ENCODE measurements around the gene LILRB5.
"Not testable (repeated sequence)": the region's sequence is repeated elsewhere in the genome, so short reads cannot be mapped to it uniquely, and the experiment has no call there.

The LILRB5 gene

DNA sequence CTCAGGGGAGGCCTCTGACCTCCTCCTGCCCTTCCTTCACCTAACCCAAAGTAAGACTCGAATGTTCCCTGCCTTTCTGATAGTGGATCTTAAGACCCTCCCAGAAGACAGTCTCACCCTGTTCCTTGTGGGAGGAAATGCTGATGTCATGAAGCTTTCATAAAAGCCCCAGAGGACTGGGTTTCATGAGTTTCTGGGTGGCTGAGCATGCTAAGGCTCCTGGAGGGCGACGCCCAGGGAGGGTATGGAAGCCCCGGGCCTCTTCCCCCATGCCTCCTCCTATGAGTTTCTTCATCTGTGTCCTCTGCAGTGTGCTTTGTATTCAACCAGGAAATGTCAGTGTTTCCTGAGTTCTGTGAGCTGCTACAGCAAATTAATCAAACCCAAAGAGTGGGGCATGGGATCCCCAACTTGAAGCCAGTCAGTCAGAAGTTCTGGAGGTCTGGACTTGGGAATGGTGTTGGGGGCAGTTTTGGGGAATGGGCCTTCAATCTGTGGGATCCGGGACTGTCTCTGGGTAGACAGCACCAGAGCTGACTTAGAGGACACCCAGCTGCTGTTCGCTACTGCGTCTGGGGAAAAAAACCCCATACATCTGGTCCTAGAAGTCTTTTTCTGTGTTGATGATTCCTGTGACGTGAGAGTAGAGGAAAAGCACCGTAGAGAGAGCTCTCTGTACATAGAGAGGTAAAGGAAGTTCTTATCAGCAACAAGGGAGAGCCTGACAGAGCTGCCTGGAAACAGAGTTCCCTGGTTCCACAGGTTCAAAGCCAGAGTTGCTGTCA lies 25.8 kb upstream of the LILRB5 start:
- no peak overlapping the region for H3K9ac ChIP-seq (ENCODE audit: low read length)
- no peak overlapping the region for H3K4me3 ChIP-seq (ENCODE audit: low read depth, low read length, poor library complexity, severe bottlenecking)
- H3K27me3 ChIP-seq (ENCODE audit: insufficient read depth, low read length), result no peaks in the 10 kb centered on the region; the same call in 1 of the 2 replicates
- no peaks in the 10 kb centered on the region for H3K79me2 ChIP-seq (ENCODE audit: insufficient read depth, low read length)
- no peaks in the 10 kb centered on the region for H3F3A ChIP-seq (ENCODE audit: insufficient read depth, low read length)
- H3K9me3 ChIP-seq (ENCODE audit: low read length), result no peaks in the 10 kb centered on the region
- no peaks in the 10 kb centered on the region for H3K9me2 ChIP-seq (ENCODE audit: low read depth, low read length)
- no peaks in the 10 kb centered on the region for H3K4me1 ChIP-seq (ENCODE audit: insufficient read depth, low read length, severe bottlenecking)
- H3K4me2 ChIP-seq (ENCODE audit: low read length), result no peak overlapping the region
- no peaks in the 10 kb centered on the region for H4K20me1 ChIP-seq (ENCODE audit: insufficient read depth, low read length)
- H2AFZ ChIP-seq (ENCODE audit: low read length), result no peak overlapping the region
- H3K27ac ChIP-seq (ENCODE audit: low read depth, low read length, poor library complexity, severe bottlenecking), result no peak overlapping the region
- H3K36me3 ChIP-seq (ENCODE audit: insufficient read depth, low read length), result no peaks in the 10 kb centered on the region
- TF ChIP-seq, protein P1, sequence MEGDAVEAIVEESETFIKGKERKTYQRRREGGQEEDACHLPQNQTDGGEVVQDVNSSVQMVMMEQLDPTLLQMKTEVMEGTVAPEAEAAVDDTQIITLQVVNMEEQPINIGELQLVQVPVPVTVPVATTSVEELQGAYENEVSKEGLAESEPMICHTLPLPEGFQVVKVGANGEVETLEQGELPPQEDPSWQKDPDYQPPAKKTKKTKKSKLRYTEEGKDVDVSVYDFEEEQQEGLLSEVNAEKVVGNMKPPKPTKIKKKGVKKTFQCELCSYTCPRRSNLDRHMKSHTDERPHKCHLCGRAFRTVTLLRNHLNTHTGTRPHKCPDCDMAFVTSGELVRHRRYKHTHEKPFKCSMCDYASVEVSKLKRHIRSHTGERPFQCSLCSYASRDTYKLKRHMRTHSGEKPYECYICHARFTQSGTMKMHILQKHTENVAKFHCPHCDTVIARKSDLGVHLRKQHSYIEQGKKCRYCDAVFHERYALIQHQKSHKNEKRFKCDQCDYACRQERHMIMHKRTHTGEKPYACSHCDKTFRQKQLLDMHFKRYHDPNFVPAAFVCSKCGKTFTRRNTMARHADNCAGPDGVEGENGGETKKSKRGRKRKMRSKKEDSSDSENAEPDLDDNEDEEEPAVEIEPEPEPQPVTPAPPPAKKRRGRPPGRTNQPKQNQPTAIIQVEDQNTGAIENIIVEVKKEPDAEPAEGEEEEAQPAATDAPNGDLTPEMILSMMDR (IDR thresholded peaks at IDR 0.05; ENCODE audit: low read length), result no peak
- TF ChIP-seq EZH2 (IDR thresholded peaks at IDR 0.05; ENCODE audit: borderline replicate concordance, low read length), result no peak

DNA sequence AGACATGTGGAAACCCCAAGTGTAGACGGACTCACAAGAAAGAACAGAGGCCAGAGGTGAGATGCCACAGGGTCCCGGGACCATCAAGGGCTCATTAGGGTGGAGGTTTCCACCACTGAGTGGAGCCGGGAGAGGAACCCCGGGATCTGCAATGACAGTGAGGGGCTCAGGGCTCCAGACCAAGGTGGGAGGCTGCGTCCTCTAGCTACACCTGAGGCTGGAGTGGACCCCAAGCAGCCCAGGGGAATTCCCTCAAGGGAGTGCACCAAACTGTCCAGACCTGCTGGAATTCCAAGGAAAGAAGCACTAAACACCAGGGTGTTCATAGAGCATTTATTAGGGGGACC lies 24.6 kb upstream of the LILRB5 start:
- not testable (repeated sequence) for H3K9ac ChIP-seq (ENCODE audit: low read length); H2AFZ ChIP-seq (ENCODE audit: low read length); H3K79me2 ChIP-seq (ENCODE audit: insufficient read depth, low read length); H3K27me3 ChIP-seq (ENCODE audit: insufficient read depth, low read length); H3K9me3 ChIP-seq (ENCODE audit: low read length); H3K4me2 ChIP-seq (ENCODE audit: low read length); H3K9me2 ChIP-seq (ENCODE audit: low read depth, low read length); H3K36me3 ChIP-seq (ENCODE audit: insufficient read depth, low read length); H4K20me1 ChIP-seq (ENCODE audit: insufficient read depth, low read length); H3F3A ChIP-seq (ENCODE audit: insufficient read depth, low read length); H3K4me1 ChIP-seq (ENCODE audit: insufficient read depth, low read length, severe bottlenecking); H3K4me3 ChIP-seq (ENCODE audit: low read depth, low read length, poor library complexity, severe bottlenecking); H3K27ac ChIP-seq (ENCODE audit: low read depth, low read length, poor library complexity, severe bottlenecking)

DNA sequence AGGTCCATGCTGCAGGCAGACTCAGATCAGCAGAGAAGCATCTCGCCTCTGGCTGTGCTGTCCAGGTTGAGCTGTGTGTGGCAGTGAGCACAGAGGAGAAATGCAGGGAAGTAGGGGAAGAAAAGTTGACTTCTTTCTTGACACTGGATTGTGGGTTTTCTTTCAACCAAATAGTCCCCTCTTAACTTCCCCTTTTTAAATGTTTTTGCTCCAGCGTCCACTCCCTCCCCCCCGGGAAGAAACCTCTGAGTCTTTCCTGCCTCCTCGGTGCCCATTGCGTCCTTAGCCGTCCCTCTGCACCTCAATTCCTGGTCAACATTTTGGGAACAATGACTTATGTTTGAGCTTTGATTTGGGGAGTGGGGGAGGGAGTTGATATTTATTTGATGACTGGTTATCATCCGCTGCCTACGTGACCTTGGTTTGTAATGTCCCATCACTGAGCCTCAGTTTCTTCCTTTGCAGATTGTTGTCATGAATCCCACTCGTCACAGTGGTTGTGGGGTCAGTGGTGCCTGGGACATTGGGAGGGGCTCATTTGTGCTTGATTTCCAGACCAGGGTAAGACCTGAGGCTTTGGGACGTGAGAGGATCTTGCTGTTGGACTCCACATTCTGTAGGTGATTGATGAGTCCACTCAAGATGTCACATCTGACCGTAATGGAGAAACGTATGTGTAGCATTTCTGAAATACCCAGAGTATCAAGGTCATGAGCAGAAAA lies 24.1 kb upstream of the LILRB5 start, which contains the start of gene LILRB2:
Gene LILRB2, minus strand, starts transcription at position 104 of the 722 bp plus-strand sequence. CDS start 614 bp downstream, outside the sequence.
- Histone ChIP-seq H3K4me2 (ENCODE audit: low read length) (no peak within 1 kb of the TSS), H3K9me3 (ENCODE audit: low read length) (no peaks in the 10 kb centered on the region), H3K9me2 (ENCODE audit: low read depth, low read length) (no peaks in the 10 kb centered on the region), H4K20me1 (ENCODE audit: insufficient read depth, low read length) (no peaks in the 10 kb centered on the region), H3F3A (ENCODE audit: insufficient read depth, low read length) (no peaks in the 10 kb centered on the region), H3K4me1 (ENCODE audit: insufficient read depth, low read length, severe bottlenecking) (no peaks in the 10 kb centered on the region), H2AFZ (ENCODE audit: low read length) (no peak within 1 kb of the TSS), H3K79me2 (ENCODE audit: insufficient read depth, low read length) (no peaks in the 10 kb centered on the region), H3K4me3 (ENCODE audit: low read depth, low read length, poor library complexity, severe bottlenecking) (no peak within 1 kb of the TSS), H3K36me3 (ENCODE audit: insufficient read depth, low read length) (no peaks in the 10 kb centered on the region), H3K9ac (ENCODE audit: low read length) (no peak within 1 kb of the TSS), H3K27ac (ENCODE audit: low read depth, low read length, poor library complexity, severe bottlenecking) (no peak within 1 kb of the TSS), H3K27me3 (ENCODE audit: insufficient read depth, low read length) (no peaks in the 10 kb centered on the region; the same call in 1 of the 2 replicates)
- TF ChIP-seq, protein P1 (IDR thresholded peaks at IDR 0.05; ENCODE audit: low read length), result no peak
- TF ChIP-seq EZH2 (IDR thresholded peaks at IDR 0.05; ENCODE audit: borderline replicate concordance, low read length), result no peak

DNA sequence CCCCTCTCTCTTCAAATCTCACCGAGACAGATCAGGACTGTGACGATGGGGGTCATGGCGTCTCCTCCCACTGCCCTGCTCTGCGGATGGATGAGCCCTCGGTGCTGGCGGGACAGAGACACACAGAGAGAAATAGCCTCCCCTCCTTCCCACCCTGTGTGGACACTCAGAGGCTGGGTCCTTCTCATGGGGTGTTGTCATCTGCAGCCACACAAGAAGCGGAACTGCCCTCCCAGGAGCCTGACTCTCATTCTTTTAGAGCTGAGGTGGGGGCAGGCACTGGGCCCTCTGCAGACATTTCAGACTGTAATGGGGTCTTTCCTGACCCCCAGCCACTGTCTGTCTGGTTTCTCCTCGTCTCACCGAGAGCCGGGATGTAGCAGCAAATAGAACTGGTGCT lies 23.4 kb upstream of the LILRB5 start:
- H3K4me2 ChIP-seq (ENCODE audit: low read length); H3K4me3 ChIP-seq (ENCODE audit: low read depth, low read length, poor library complexity, severe bottlenecking); H3K9ac ChIP-seq (ENCODE audit: low read length); H4K20me1 ChIP-seq (ENCODE audit: insufficient read depth, low read length); H3K36me3 ChIP-seq (ENCODE audit: insufficient read depth, low read length); H3K27ac ChIP-seq (ENCODE audit: low read depth, low read length, poor library complexity, severe bottlenecking); H3K9me2 ChIP-seq (ENCODE audit: low read depth, low read length); H2AFZ ChIP-seq (ENCODE audit: low read length); H3K4me1 ChIP-seq (ENCODE audit: insufficient read depth, low read length, severe bottlenecking); H3K9me3 ChIP-seq (ENCODE audit: low read length); H3K79me2 ChIP-seq (ENCODE audit: insufficient read depth, low read length); H3K27me3 ChIP-seq (ENCODE audit: insufficient read depth, low read length); H3F3A ChIP-seq (ENCODE audit: insufficient read depth, low read length): not testable (repeated sequence)

DNA sequence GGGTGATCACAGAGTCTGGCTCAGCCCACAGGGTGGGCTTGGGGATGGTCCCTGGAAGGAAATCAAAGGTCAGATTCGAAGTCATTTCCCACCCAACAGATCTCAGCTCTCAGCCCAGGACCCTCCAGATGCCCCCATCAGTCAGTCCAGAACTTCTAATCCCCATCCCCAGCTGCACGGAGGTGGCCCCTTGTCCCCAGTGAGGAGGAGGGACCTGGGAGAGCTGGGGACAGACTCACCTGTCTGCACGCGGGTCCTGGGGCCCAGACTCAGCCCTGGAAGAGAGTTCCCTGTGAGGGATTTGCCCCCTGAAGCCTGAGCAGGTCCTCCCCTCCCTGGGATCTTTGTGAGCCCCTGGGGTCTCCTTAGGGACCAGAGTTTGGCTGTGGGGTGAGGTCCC lies 23.0 kb upstream of the LILRB5 start:
- not testable (repeated sequence) for H3K9ac ChIP-seq (ENCODE audit: low read length); H3K4me3 ChIP-seq (ENCODE audit: low read depth, low read length, poor library complexity, severe bottlenecking); H2AFZ ChIP-seq (ENCODE audit: low read length); H3K27ac ChIP-seq (ENCODE audit: low read depth, low read length, poor library complexity, severe bottlenecking); H3F3A ChIP-seq (ENCODE audit: insufficient read depth, low read length); H3K27me3 ChIP-seq (ENCODE audit: insufficient read depth, low read length); H4K20me1 ChIP-seq (ENCODE audit: insufficient read depth, low read length); H3K9me3 ChIP-seq (ENCODE audit: low read length); H3K4me1 ChIP-seq (ENCODE audit: insufficient read depth, low read length, severe bottlenecking); H3K4me2 ChIP-seq (ENCODE audit: low read length); H3K9me2 ChIP-seq (ENCODE audit: low read depth, low read length); H3K36me3 ChIP-seq (ENCODE audit: insufficient read depth, low read length); H3K79me2 ChIP-seq (ENCODE audit: insufficient read depth, low read length)
